Right lobe of liver (tissue), 6 donors: ENCODE measurements around the gene NXNL1. TPM values are rescaled to one million over a fixed set of nuclear protein-coding genes. Genes with fewer than 3 reads are reported as not detected.

ENCODE experiments used
- ATAC-seq, 4 donors: fragments of 200-7000 bp; cut with Tn5 transposase; one replicate each; pipeline ENCODE4 v1.9.1; 2020; ENCODE audit warnings: mild to moderate bottlenecking in 4 of 4, moderate library complexity in 4 of 4
- DNase-seq, 3 donors: peaks; one replicate each; pipeline ENCODE4 v3.0.0-alpha.2; 2020
- H3K27ac ChIP-seq, 3 donors: fragments of 200-600 bp; one replicate each; pipeline ENCODE4 v1.8.0; 2022
- H3K27me3 ChIP-seq, 2 donors: fragments of 200-600 bp; one replicate each; pipeline ENCODE4 v1.8.0; 2022
- H3K36me3 ChIP-seq, 4 donors: fragments of 200-600 bp; sonication (generic) in 1 of 4; one replicate each; pipeline versions ENCODE4 v1.5.1 to v1.8.0; 2017 to 2022; ENCODE audit warnings: control low read depth in 1 of 4
- H3K4me1 ChIP-seq, 4 donors: fragments of 200-600 bp; sonication (generic) in 1 of 4; one replicate each; pipeline versions ENCODE4 v1.5.1 to v1.8.0; 2017 to 2022; ENCODE audit warnings: control low read depth in 1 of 4
- H3K4me3 ChIP-seq, 3 donors: fragments of 200-600 bp; one replicate each; pipeline ENCODE4 v1.8.0; 2022
- H3K9me3 ChIP-seq, 4 donors: fragments of 200-600 bp; sonication (generic) in 1 of 4; one replicate each; pipeline versions ENCODE4 v1.5.1 to v1.8.0; 2017 to 2022; ENCODE audit warnings: control low read depth in 1 of 4
- POLR2A ChIP-seq: fragments of 450-650 bp; IDR thresholded peaks from one replicate; pipeline ENCODE4 v1.6.1; 2017; ENCODE audit warnings: antibody characterized with exemption, mild to moderate bottlenecking
- WGBS: methylation state at CpG from one replicate; pipeline ENCODE4 v1.1.6; 2018; ENCODE audit warnings: low coverage, low lambda C conversion rate; ENCODE audit not compliant: insufficient coverage; ENCODE audit errors: missing lambda C conversion rate; 5-methylcytosine and 5-hydroxymethylcytosine counted together
- intact Hi-C, 2 donors: fragments of 100-400 bp; cut with DNase I; formaldehyde crosslinking; loops; one replicate each; pipeline versions ENCODE4 v1.11.2 to v1.14.1; 2022
- total RNA-seq, 6 experiments: library from RNA; depleted of rRNA in 2 of 6; stranded (reverse); fragments of >200 nt in 2 of 6; fragmentation: NEBNext Ultra II Directional in 3 of 6; extraction: Animal tissue kit (Norgen Biotek cat#: 25700) in 3 of 6; gene quantifications; one replicate each; pipeline versions ENCODE4 v1.1.0 to v1.2.4, GENCODE V29; 2016 to 2023
- TF ChIP-seq, protein P1 (sequence below), 4 donors: fragments of 200-600 bp in 3 of 4; fragments of 450-650 bp in 1 of 4; IDR thresholded peaks; one replicate each; pipeline versions ENCODE4 v1.5.1 to v1.8.0; 2016 to 2022; ENCODE audit warnings: antibody characterized with exemption in 4 of 4, mild to moderate bottlenecking in 2 of 4
- donor health status: DM: no; HTN: yes; CAD: no.
- donor health status: DM: no; HTN: no; CAD: no.
- donor health status: DM: no; HTN: no; CAD: no.
- donor health status: DM: no; HTN: yes; CAD: no.
- donor health status: DM: no; HTN: yes; CAD: no.

NXNL1 gene
- total RNA-seq, 6 experiments from 2014 or later, result not detected

DNA sequence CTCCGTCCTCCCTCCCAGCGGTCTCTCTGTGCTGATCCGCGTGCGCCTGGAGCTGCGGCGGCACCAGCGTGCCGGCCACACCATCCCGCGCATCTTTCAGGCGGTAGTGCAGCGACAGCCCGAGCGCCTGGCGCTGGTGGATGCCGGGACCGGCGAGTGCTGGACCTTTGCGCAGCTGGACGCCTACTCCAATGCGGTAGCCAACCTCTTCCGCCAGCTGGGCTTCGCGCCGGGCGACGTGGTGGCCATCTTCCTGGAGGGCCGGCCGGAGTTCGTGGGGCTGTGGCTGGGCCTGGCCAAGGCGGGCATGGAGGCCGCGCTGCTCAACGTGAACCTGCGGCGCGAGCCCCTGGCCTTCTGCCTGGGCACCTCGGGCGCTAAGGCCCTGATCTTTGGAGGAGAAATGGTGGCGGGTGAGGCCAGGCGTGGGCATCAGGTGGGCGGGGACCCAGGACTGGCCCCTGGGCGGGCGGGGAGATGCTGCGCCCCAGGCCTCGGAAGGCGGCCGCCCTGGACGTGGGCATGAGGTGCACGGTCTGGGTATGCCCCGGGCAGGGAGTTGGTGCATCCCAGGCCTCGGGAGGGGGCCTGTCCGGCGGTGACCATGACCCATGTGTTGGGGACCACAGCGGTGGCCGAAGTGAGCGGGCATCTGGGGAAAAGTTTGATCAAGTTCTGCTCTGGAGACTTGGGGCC, 26.0 kb upstream of the NXNL1 start:
- Histone ChIP-seq H3K4me3 (no peak overlapping the region), H3K27ac (no peak overlapping the region), H3K4me1 (no peaks in the 10 kb centered on the region), H3K9me3 (no peaks in the 10 kb centered on the region), H3K27me3 (no peaks in the 10 kb centered on the region), H3K36me3 (no peaks in the 10 kb centered on the region)
- no peak for DNase-seq
- intact Hi-C loops, result no loop called here
- TF ChIP-seq, protein P1, sequence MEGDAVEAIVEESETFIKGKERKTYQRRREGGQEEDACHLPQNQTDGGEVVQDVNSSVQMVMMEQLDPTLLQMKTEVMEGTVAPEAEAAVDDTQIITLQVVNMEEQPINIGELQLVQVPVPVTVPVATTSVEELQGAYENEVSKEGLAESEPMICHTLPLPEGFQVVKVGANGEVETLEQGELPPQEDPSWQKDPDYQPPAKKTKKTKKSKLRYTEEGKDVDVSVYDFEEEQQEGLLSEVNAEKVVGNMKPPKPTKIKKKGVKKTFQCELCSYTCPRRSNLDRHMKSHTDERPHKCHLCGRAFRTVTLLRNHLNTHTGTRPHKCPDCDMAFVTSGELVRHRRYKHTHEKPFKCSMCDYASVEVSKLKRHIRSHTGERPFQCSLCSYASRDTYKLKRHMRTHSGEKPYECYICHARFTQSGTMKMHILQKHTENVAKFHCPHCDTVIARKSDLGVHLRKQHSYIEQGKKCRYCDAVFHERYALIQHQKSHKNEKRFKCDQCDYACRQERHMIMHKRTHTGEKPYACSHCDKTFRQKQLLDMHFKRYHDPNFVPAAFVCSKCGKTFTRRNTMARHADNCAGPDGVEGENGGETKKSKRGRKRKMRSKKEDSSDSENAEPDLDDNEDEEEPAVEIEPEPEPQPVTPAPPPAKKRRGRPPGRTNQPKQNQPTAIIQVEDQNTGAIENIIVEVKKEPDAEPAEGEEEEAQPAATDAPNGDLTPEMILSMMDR (IDR thresholded peaks at IDR 0.05), result no peak
- no peak for TF ChIP-seq POLR2A
- WGBS, result 96% methylated on average over 14 of the region's 58 CpGs
- no peak for ATAC-seq

DNA sequence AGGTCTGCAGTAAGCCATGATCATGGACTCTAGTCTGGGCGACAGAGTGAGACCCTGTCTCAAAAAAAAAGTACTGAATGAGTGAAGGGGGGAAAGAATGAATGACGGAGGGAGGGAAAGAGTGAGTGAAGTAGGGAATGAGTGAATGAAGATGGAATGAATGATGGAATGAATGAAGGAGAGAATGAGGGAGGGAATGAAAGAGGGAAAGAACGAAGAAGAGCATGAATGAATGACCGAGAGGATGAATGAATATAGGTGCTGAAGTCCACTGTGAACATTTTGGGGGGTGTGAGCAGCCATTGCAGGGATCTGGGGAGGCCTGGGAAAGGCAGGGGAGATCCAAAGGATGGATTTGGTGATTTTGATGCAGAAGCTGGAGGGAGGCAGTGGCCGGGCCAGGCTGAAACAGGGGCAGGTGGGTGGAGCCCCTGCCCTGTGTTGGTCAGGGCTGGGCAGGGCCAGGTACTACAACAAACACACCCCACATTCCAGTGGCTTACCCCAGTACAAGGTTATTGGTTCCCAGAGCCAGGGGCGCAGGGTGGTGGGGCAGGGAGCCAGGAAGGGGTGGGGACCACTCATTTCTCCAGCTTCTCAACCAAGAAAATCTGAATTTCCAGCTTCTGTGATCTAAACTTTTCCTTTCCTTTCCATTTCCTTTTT, 23.9 kb upstream of the NXNL1 start:
- ATAC-seq (no peak), DNase-seq (no peak)
- Histone ChIP-seq H3K4me3 (no peak overlapping the region), H3K4me1 (no peaks in the 10 kb centered on the region), H3K36me3 (no peaks in the 10 kb centered on the region), H3K9me3 (no peaks in the 10 kb centered on the region), H3K27ac (no peak overlapping the region), H3K27me3 (no peaks in the 10 kb centered on the region)
- WGBS, result 84% methylated on average over 4 of the region's 6 CpGs
- intact Hi-C loops, result no loop called here
- TF ChIP-seq, protein P1 (IDR thresholded peaks at IDR 0.05), result no peak
- no peak for TF ChIP-seq POLR2A

DNA sequence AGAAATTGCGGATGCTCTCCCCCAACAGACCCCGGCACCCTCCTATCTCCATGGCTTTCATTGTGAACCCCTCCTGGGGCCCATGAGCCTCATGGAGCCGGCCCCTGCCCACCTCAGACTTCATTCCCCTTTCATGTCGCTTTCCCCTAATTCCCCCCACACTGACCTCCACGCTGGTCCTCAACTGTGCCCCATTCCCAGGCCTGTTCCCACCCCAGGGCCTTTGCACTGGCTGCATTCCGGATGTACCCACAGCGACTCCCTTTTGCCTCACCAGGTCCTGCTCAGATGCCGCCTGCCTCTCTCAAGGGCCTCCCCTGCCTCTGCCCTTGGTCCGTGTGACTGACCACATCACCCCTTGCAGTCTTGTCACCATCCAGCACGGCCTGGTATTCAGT, 22.9 kb upstream of the NXNL1 start:
- intact Hi-C loops, result no loop called here
- H3K9me3 ChIP-seq, result no peaks in the 10 kb centered on the region
- no peak for TF ChIP-seq POLR2A
- TF ChIP-seq, protein P1 (IDR thresholded peaks at IDR 0.05), result no peak
- no peaks in the 10 kb centered on the region for H3K27me3 ChIP-seq
- no peak overlapping the region for H3K4me3 ChIP-seq
- DNase-seq (no peak), ATAC-seq (no peak)
- no peaks in the 10 kb centered on the region for H3K36me3 ChIP-seq
- no peak overlapping the region for H3K27ac ChIP-seq
- no peaks in the 10 kb centered on the region for H3K4me1 ChIP-seq
- WGBS, result 89% methylated on average over 8 of the region's 10 CpGs

DNA sequence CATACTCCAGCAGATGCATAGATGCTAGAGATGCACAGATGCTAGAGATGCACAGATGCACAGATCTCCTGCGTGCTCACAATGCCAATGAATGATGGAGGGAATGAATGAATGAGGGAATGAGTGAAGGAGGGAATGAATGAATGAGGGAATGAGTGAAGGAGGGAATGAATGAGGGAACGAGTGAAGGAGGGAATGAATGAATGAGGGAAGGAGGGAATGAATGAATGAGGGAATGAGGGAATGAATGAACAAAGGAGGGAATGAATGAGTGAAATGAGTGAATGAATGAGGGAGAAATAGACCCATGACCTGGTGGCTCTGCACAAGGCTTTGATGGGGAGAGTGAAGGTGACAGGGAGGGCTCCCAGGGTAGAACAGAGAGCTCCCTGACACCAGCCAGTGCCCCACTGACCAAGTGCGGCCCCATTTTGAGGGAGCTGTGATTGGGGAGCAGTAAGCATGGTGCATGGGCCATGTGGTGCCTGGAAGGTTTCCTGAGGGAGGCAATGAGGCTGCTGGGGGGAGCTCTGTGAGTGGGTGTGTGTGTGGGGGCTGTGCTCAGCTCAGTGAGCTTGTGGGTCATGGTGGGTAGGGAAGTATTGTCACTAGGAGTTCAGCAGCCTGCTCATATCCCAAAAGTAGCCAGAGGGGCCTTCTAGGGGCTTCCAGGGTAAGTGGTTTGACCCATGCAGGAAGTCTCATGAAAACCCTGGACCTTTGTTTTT, 22.3 kb upstream of the NXNL1 start:
- H3K4me3 ChIP-seq, result no peak overlapping the region
- WGBS, result 58% methylated on average over 2 of the region's 3 CpGs
- no peak for ATAC-seq
- no peaks in the 10 kb centered on the region for H3K27me3 ChIP-seq
- H3K27ac ChIP-seq, result no peak overlapping the region
- intact Hi-C loops, result no loop called here
- H3K4me1 ChIP-seq, result no peaks in the 10 kb centered on the region
- TF ChIP-seq POLR2A, result no peak
- no peaks in the 10 kb centered on the region for H3K9me3 ChIP-seq
- no peaks in the 10 kb centered on the region for H3K36me3 ChIP-seq
- no peak for DNase-seq

DNA sequence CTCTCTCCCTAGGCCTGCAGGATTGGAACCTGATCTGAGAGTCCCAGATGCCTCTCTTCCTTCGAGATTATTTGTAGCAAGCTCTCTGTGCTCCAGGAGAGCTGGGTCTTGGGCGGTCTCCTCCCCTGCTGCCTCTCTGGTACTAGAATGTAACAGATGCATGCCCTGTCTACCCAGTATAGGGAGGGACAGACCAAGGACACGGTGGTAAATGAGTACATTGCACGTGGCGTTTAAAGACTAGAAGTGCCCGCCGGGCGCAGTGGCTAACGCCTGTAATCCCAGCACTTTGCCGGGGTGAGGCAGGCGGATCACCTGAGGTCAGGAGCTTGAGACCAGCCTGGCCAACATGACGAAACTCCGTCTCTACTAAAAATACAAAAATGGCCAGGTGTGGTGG, 21.3 kb upstream of the NXNL1 start:
- no peak for DNase-seq

More for the DNA sequence above, 21.3 kb upstream of the NXNL1 start:
- no peaks in the 10 kb centered on the region for H3K36me3 ChIP-seq
- H3K9me3 ChIP-seq, result no peaks in the 10 kb centered on the region
- no peak for ATAC-seq
- 73% methylated on average over 10 of the region's 13 CpGs for WGBS
- no peaks in the 10 kb centered on the region for H3K4me1 ChIP-seq
- no peaks in the 10 kb centered on the region for H3K27me3 ChIP-seq
- intact Hi-C loops, result no loop called here
- H3K4me3 ChIP-seq, result no peak overlapping the region
- TF ChIP-seq, protein P1 (IDR thresholded peaks at IDR 0.05), result no peak
- TF ChIP-seq POLR2A, result no peak
- no peak overlapping the region for H3K27ac ChIP-seq
